Uterus (tissue), 4 donors: ENCODE data around the gene HSF5. TPM values are rescaled to one million over a fixed set of nuclear protein-coding genes. Genes with fewer than 3 reads are reported as not detected.

Source experiments
- DNase-seq, 2 donors: peaks; one replicate each; pipeline ENCODE4 v3.0.0-alpha.2; 2019 to 2020
- H3K27ac ChIP-seq, 2 donors: fragments of 200-600 bp; sonication (generic); 1 replicate in 1 of 2; 2 replicates in 1 of 2; pipeline ENCODE4 v1.5.1; 2016 to 2018
- H3K27me3 ChIP-seq, 2 donors: fragments of 200-600 bp; sonication (generic); one replicate each; pipeline ENCODE4 v1.5.1; 2018 to 2019; ENCODE audit warnings: control low read depth in 1 of 2
- H3K36me3 ChIP-seq, 2 donors: fragments of 200-600 bp; sonication (generic); one replicate each; pipeline ENCODE4 v1.5.1; 2019; ENCODE audit warnings: control low read depth in 1 of 2
- H3K4me1 ChIP-seq, 2 donors: fragments of 200-600 bp; sonication (generic); one replicate each; pipeline ENCODE4 v1.5.1; 2018 to 2019; ENCODE audit warnings: control low read depth in 1 of 2
- H3K4me3 ChIP-seq, 2 donors: fragments of 200-600 bp; sonication (generic); 1 replicate in 1 of 2; 2 replicates in 1 of 2; pipeline ENCODE4 v1.5.1; 2018 to 2019; ENCODE audit warnings: mild to moderate bottlenecking in 1 of 2
- H3K9me3 ChIP-seq, 2 donors: fragments of 200-600 bp; sonication (generic); one replicate each; pipeline ENCODE4 v1.5.1; 2019; ENCODE audit warnings: control low read depth in 1 of 2
- POLR2A ChIP-seq, 2 donors: fragments of 450-650 bp; IDR thresholded peaks; one replicate each; pipeline ENCODE4 v1.6.1; 2016; ENCODE audit warnings: antibody characterized with exemption in 2 of 2, mild to moderate bottlenecking in 1 of 2, moderate library complexity in 1 of 2
- intact Hi-C: fragments of 100-400 bp; cut with DNase I; formaldehyde crosslinking; loops from one replicate; pipeline ENCODE4 v1.15.1; 2023; ENCODE audit warnings: low total_unique reads
- total RNA-seq, 4 donors: library from RNA; depleted of rRNA in 3 of 4; stranded (reverse); fragments of >200 nt in 3 of 4; gene quantifications; one replicate each; pipeline versions ENCODE4 v1.1.0 to v1.2.4, GENCODE V29; 2014 to 2023
- TF ChIP-seq, protein P1 (sequence below), 4 experiments: fragments of 200-600 bp in 2 of 4; fragments of 450-650 bp in 2 of 4; sonication (generic) in 2 of 4; IDR thresholded peaks; one replicate each; pipeline ENCODE4 v1.5.1; 2016 to 2019; ENCODE audit warnings: antibody characterized with exemption in 4 of 4, mild to moderate bottlenecking in 2 of 4, moderate library complexity in 1 of 4
- donor health status: DM: yes; HTN: yes; CAD: no.

Gene HSF5
- total RNA-seq, 4 donors from 2014 or later = 0.90 TPM; not detected in 3

DNA sequence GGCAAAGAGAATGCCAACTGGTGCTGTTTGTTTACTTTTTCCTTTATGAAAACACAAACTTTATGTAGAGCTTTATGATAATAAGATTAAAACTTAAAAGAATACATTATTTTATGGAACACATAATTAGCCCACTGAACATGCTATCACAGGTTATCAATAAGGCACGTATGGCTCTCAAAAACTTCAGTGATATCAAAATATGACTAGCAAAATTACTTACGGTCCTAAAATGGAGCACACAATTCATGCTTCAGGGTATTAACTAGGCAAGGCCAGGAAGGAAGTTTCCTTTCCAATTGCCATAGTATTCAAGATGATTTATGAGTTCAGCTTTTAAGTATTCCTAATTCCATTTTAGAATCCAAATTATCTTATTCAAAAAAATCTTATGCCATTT, 74.5 kb downstream of the HSF5 start:
- no peak for DNase-seq
- intact Hi-C loops = no loop called here
- Histone ChIP-seq H3K4me1 (no peaks in the 10 kb centered on the region), H3K36me3 (no peaks in the 10 kb centered on the region), H3K9me3 (no peaks in the 10 kb centered on the region), H3K27me3 (no peaks in the 10 kb centered on the region), H3K27ac (no peak overlapping the region), H3K4me3 (no peak overlapping the region)
- TF ChIP-seq, protein P1, sequence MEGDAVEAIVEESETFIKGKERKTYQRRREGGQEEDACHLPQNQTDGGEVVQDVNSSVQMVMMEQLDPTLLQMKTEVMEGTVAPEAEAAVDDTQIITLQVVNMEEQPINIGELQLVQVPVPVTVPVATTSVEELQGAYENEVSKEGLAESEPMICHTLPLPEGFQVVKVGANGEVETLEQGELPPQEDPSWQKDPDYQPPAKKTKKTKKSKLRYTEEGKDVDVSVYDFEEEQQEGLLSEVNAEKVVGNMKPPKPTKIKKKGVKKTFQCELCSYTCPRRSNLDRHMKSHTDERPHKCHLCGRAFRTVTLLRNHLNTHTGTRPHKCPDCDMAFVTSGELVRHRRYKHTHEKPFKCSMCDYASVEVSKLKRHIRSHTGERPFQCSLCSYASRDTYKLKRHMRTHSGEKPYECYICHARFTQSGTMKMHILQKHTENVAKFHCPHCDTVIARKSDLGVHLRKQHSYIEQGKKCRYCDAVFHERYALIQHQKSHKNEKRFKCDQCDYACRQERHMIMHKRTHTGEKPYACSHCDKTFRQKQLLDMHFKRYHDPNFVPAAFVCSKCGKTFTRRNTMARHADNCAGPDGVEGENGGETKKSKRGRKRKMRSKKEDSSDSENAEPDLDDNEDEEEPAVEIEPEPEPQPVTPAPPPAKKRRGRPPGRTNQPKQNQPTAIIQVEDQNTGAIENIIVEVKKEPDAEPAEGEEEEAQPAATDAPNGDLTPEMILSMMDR (IDR thresholded peaks at IDR 0.05) = no peak
- no peak for TF ChIP-seq POLR2A (IDR thresholded peaks at IDR 0.05)

DNA sequence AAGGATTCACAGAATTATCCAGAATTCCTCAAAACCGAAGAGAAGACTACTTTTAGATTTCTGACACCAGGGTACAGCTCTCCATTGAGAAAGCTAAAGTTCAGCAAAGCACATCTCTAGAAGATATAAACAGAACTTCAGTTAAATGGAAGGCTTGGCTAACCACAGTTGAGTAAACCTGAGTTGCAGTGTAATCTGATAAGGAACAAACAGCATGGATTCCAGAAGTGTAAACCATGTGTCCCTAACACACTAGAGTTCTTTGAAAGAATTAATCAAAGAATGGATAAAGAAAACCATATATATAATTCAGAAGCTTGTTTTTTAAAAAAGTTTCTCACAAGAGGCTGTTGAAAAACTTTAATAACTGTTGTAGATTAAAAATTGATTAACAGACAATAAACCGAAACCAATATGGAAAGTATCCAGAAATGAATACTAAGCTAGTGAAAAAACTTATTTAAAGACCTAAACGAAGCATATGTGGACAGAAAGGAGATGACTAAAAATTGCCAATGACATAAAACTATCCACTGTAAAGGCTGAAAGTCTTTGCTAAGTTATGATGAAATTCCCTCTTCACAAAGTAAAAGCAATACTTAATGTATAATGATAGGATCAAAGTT, 75.1 kb downstream of the HSF5 start:
- H3K27ac ChIP-seq = no peak overlapping the region
- no peaks in the 10 kb centered on the region for H3K27me3 ChIP-seq
- no peak for TF ChIP-seq POLR2A (IDR thresholded peaks at IDR 0.05)
- TF ChIP-seq, protein P1 (IDR thresholded peaks at IDR 0.05) = no peak
- no peak for DNase-seq
- intact Hi-C loops = no loop called here
- no peaks in the 10 kb centered on the region for H3K4me1 ChIP-seq
- no peaks in the 10 kb centered on the region for H3K36me3 ChIP-seq
- H3K4me3 ChIP-seq = no peak overlapping the region
- H3K9me3 ChIP-seq = no peaks in the 10 kb centered on the region

DNA sequence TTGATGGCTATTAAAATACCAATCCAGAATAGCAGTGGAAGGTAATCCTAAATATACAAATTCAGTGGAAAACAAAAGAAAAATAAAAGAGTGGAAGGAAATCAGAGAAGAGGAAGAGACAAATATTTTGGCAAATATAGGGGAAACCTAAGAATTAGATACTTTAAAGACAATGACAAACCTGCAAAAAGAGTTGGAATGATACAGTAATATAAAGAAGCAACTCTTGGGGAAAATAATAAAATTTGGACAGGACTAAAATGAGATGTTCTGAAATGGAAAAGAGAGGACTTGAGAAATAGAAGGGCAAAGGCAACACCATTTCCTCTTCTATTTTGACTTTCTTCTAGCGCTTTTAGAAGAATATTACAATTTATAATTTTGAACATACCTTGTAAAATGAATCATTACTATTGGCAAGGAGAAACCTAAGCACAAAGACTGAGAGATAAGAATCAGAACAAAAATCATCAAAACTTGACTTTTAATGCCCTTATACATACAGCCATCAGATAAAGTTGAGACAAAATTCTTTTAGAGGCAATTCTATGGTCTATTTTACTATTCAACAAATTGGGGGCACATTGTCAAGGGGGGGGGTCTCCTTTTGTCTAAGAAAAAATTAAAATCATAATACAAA, 76.0 kb downstream of the HSF5 start:
- DNase-seq = no peak
- Histone ChIP-seq H3K4me3 (no peak overlapping the region), H3K9me3 (no peaks in the 10 kb centered on the region), H3K36me3 (no peaks in the 10 kb centered on the region), H3K27me3 (no peaks in the 10 kb centered on the region), H3K4me1 (no peaks in the 10 kb centered on the region), H3K27ac (no peak overlapping the region)
- intact Hi-C loops = no loop called here
- TF ChIP-seq POLR2A (IDR thresholded peaks at IDR 0.05) = no peak
- TF ChIP-seq, protein P1 (IDR thresholded peaks at IDR 0.05) = no peak

DNA sequence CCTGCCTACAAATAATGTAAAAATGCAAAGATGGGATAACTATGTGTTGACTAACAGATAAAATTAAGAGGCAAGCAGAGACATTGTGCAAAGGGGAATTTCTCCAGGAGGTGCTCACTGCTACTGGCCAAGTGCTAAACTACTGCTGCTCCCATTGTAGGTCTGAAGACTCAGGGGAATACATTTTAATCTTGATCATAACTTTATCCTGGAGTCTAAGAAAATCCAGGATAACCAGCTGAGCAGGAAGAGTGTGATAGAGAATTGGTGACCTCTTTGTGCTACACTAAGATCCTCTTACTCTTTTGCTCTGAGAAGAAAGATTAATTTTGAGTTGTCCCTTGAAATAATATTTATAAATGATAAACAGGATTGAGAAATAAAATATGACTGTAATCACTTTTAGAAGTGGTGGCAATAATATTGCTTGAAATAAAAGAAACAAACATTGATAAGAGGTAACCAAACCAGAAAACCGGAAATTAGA, 76.8 kb downstream of the HSF5 start:
- Histone ChIP-seq H3K27ac (no peak overlapping the region), H3K4me1 (no peaks in the 10 kb centered on the region)

More for the DNA sequence above, 76.8 kb downstream of the HSF5 start:
- no peak for DNase-seq
- no peaks in the 10 kb centered on the region for H3K27me3 ChIP-seq
- no peak overlapping the region for H3K4me3 ChIP-seq
- no peaks in the 10 kb centered on the region for H3K36me3 ChIP-seq
- intact Hi-C loops = no loop called here
- TF ChIP-seq POLR2A (IDR thresholded peaks at IDR 0.05) = no peak
- TF ChIP-seq, protein P1 (IDR thresholded peaks at IDR 0.05) = no peak
- H3K9me3 ChIP-seq = no peaks in the 10 kb centered on the region
